G401 (cell line): ENCODE data around the gene DNAJC18. TPM values are rescaled to one million over a fixed set of nuclear protein-coding genes. Genes with fewer than 3 reads are reported as not detected.
A peak's percentile ranks its signal among the peaks of the same experiment; 100 is the strongest.
"Not testable (repeated sequence)": the region's sequence is repeated elsewhere in the genome, so short reads cannot be mapped to it uniquely, and the experiment has no call there.

Source experiments
- DNase-seq: peaks from one replicate; pipeline ENCODE4 v3.0.0-alpha.2; 2015; ENCODE audit warnings: low spot score
- in situ Hi-C: cut with HindIII; loops from 2 replicates; pipeline ENCODE4 v1.10.0; 2016; ENCODE audit warnings: low sequenced_read_pairs, mixed read lengths
- total RNA-seq: library from RNA; depleted of rRNA; stranded (reverse); fragments of >200 nt; shearing (Covaris generic); gene quantifications from 2 replicates; pipeline ENCODE4 v1.2.3, GENCODE V29; 2014

DNAJC18 gene
- total RNA-seq, 1 experiment from 2014 or later = 4.1 TPM

- DNase-seq = no peak
- in situ Hi-C loops = no loop called here
Observed at GRCh38 chr5:139410993-139411828, 28.1 kb downstream of the DNAJC18 start.

GRCh38 chr5:139410121-139410992 lies 29.0 kb downstream of the DNAJC18 start:
- in situ Hi-C loops = no loop called here
- DNase-seq = no peak

DNA sequence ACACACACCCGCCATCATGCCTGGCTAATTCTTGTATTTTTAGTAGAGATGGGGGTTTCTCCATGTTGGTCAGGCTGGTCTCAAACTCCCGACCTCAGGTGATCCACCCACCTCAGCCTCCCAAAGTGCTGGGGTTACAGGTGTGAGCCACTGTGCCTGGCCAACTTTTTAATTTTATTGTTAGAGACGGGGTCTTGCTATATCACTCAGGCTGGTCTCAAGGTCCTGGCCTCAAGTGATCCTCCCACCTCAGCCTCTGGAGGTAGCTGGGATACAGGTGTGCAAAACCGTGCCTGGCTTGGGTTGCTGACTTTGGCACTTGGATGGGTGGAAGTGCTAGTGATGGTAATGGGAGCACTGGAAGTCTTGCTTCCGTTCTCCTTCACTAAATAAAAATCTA lies 30.2 kb downstream of the DNAJC18 start:
- DNase-seq, in situ Hi-C loops: not testable (repeated sequence)

DNA sequence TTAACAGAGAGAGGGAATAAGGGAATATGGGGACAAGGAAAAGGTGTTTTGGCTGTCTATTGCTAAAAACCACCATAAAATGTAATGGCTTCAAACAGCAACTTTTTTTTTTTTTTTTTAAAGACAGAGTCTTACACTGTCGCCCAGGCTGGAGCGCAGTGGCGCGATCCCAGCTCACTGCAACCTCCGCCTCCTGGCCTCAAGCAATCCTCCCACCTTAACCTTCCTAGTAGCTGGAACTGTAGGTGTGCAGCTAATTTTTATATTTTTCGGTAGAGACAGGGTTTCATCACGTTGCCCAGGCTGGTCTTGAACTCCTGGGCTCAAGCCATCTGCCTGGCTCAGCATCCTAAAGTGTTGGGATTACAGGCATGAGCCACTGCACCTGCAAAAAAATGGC lies 31.1 kb downstream of the DNAJC18 start:
- DNase-seq = no peak
- in situ Hi-C loops = no loop called here

DNA sequence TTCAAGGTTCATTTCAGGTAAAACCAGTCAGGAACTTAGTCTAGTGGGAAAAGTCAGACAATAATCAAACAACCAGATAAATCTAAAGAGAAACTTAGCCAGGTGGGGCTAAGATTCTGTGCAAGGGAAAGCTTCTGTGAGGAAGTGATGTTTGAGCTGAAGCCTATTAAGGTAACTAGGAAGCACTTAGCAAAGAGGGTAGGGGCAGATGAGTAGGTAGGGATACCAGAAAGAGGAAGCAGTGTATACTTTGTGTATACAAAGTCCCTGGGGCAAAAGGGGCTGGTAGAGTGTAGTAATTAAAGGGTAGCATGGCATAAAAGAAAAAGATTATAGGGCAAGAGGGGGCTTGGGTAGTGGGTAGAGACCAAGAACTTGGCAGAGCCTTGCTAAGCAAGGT lies 31.8 kb downstream of the DNAJC18 start:
- in situ Hi-C loops = no loop called here
- no peak for DNase-seq

- DNase-seq = no peak
- in situ Hi-C loops = no loop called here
Observed at GRCh38 chr5:139406963-139407362, 32.4 kb downstream of the DNAJC18 start.

DNA sequence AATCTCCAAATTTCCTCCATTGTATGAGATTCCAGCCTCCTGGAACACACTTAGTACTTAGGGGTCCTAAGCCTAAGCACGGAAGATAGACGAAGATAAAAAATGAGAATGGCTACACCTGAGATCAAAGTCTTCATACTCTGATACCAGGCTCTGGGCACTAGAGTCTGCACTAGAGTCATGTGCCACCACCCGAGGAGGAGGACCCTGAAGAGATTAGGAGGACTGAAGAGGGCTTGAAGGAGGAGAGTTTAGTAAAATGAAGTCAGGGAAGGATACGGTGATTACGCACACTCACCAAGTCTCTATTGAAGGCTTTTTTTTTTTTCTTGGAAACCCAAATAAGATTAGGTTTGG lies 34.9 kb downstream of the DNAJC18 start:
- in situ Hi-C loops = no loop called here
- no peak for DNase-seq

- in situ Hi-C loops = no loop called here
- DNase-seq = peak; percentile 98
Observed at GRCh38 chr5:139403787-139404483, 35.4 kb downstream of the DNAJC18 start, which contains the start of gene SPATA24. Gene SPATA24 (minus strand): TSS chr5:139404089. CDS start chr5:139404060, 29 bp downstream.

GRCh38 chr5:139403418-139403786 lies 35.9 kb downstream of the DNAJC18 start:
- in situ Hi-C loops = no loop called here
- DNase-seq = no peak

DNA sequence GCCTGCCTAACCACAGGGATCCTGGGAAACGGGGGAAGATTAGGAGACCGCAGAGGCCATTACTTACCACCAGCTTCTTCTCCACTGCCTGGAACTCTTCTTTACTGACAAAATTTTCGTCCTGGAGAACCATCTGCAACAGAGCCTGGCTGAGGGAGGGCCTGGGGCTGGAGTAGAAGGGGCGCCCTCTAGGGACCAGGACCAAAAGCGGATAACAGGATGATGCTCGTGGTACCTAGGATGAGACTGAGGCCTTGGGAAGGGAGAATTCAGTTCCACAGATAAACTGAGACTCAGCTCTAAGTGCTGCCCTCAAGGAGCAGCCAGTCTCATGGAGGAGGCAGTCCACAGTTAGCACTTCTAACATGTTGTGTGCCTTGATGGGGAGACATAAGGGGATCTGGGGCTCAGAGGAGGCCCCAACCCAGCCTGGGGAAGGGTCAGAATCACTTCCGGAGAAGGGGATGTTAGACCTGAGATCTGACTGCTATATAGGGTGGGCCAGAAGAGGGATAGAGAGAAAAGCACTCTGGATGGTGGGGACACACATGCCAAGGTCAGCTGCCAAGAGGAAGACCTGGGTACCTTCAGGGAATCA lies 36.7 kb downstream of the DNAJC18 start:
- in situ Hi-C loops = no loop called here
- DNase-seq = no peak

GRCh38 chr5:139401546-139401945 lies 37.8 kb downstream of the DNAJC18 start:
- in situ Hi-C loops = no loop called here
- DNase-seq = no peak

GRCh38 chr5:139399501-139400121 lies 39.7 kb downstream of the DNAJC18 start:
- in situ Hi-C loops = no loop called here
- DNase-seq = no peak

DNA sequence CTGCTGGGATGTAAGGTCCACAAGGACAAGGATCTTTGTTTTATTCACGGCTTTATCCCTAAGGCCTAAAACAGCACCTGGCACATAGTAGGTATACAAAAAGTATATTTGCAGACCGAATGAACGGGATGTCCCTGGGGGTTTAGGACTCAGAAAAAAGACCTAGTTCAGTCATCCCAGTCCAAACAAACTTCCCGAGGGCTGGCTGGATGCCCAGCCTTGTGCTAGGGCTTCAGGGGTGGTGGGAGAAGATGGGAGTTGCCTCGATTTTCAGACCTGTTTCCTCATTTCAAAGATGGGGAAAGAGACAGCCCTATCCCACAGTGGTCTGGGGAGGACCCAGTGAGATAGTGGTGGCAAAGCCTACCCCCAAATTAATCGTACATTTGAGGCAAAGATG lies 41.4 kb downstream of the DNAJC18 start:
- in situ Hi-C loops = no loop called here
- no peak for DNase-seq

- no peak for DNase-seq
- in situ Hi-C loops = no loop called here
Observed at GRCh38 chr5:139396691-139397090, 42.6 kb downstream of the DNAJC18 start.

DNA sequence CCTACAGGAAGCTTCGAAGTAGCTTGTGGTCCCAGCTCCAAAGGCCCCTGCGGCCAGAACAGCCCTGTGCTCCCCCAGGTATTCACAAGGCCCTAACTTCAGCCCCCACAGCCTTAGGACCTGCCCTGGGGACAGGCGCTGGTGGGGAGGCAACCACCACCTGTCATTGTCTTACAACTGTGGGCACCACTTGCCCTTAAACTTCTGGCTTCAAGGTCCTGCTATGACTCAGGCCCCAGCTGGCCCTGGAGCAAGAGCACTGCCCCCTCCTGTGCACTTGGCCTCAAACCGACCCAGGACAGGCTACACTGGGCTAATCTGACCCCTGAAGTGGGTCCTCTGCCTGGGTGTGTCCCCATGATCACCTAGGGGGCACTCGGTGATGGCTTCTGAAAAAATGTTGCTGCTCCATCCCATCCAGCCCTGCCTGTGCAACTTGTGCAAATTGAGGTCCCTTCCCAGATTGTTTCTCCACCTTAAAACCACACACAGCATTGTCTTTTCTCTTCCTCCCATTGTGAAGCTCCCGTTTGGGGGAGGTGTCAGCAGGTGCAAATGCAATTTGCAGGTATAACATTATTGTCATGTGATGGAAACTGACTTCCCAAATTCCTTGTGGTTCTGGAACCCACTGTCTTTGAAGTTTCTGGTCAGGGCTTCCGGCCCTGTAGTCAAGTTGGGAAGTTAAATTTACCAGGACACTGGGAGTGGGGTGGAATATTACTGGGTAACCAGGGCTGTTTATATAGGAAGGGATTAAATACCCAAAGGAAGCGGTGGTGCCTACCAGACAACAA lies 43.3 kb downstream of the DNAJC18 start:
- in situ Hi-C loops = no loop called here
- DNase-seq = no peak

DNA sequence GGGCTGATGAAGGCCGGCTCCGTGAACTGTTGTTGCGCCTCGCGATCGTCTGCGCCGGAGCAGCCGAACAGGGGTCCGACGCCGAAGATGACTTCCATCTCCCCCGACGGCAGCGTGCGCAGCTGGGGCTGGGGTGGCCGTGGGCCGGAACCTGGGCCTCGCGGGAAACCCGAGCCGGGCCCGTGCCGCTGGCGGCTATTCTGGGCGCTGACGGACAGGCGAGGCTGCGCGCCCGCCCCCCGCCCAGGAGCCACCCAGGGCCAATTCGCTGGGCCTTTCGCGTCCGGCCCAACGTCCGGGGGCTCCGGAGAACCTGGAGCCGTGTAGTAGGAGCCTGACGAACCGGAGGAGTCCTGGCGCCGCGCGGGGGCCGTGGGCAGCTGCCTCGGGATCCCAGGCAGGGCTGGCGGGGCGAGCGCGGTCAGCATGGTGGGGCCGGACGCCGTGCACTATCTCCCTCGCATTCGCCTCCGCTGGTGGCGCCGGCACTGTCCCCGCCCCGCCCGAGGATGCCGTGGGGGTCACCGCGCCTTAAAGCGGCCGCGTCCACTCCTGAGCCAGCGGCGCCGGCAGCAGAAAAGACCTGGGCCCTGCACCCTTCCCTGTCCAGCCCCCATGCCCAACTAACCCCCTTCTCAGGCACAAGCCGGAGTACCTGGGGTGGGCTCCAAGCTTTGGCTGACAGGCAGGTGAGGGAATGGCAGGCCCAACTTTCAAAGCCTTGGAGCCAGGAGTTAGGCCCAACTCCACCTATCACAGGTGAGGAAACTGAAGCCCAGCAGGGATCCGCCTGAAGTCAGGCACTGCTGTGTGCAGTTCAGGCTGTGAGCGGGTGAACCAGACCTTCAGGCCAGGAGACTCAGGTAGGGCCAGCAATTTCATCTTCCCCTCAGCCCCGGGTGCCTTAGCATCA lies 44.4 kb downstream of the DNAJC18 start, which contains the start of gene PROB1:
PROB1 (minus strand) TSS at position 451 of the 913 bp plus-strand sequence; CDS start at position 428, 23 bp downstream.
- DNase-seq = no peak
- in situ Hi-C loops = no loop called here

DNA sequence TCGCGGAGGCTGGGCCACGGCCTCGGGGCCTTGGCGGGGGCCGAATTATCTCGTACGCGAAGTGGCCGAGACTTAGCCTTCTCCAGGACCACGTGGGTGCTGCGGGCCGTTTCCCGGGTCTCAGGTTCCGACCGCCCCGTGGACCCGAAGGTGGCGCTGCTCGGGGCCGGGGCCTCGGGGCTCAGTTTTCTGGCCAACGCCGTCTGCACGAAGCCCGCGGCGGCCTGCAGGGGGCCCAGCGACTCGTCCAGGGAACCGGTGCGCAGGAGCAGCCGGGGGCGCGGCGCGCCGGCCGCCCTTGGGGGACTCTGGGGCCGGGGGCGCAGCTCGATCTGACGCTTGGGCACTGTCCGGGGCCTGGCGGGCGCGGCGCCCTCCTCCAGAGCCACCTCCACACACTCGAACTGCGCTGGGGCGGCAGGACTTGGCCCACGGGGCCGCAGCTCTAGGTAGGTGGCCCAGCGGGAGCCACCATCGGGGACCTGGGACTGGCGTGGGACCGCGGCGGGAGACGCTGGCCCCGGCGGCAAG lies 45.1 kb downstream of the DNAJC18 start:
- DNase-seq = no peak
- in situ Hi-C loops = no loop called here
